A673 (cell line): ENCODE data around the gene CAMKK1. TPM values are rescaled to one million over a fixed set of nuclear protein-coding genes. Genes with fewer than 3 reads are reported as not detected.

Experiments
- BruUV-seq: library from RNA; stranded (reverse); fragments of 400-500 nt; replicated peaks from 2 replicates; lab custom pipeline; 2021; lab: Mats Ljungman, UMichigan
- CTCF ChIA-PET: fragments of 300-600 bp; sonication (Branson Sonifier 250); formaldehyde crosslinking; loops from one replicate; lab custom pipeline; 2022; ENCODE audit warnings: antibody characterized with exemption; lab: Charles Lee
- POLR2A ChIA-PET: fragments of 300-600 bp; sonication (Branson Sonifier 250); formaldehyde crosslinking; loops from one replicate; lab custom pipeline; 2022; ENCODE audit warnings: antibody characterized with exemption; ENCODE audit not compliant: low non-redundant PET; lab: Charles Lee
- DNase-seq: peaks from one replicate; pipeline ENCODE4 v3.0.0-alpha.2; 2015; ENCODE audit warnings: low spot score
- H3K27ac ChIP-seq: fragments of 200-600 bp; sonication (generic); 2 replicates; pipeline ENCODE4 v1.5.1; 2016; ENCODE audit warnings: mixed run types, low read depth, mild to moderate bottlenecking, mixed read lengths, antibody characterized with exemption, low read length; ENCODE audit not compliant: poor library complexity, severe bottlenecking
- H3K27me3 ChIP-seq: fragments of 200-600 bp; sonication (generic); replicated peaks from 2 replicates; pipeline ENCODE4 v1.6.1; 2017; ENCODE audit warnings: mixed run types, low read depth, mild to moderate bottlenecking, mixed read lengths, antibody characterized with exemption, low read length; ENCODE audit not compliant: insufficient read depth, poor library complexity
- H3K36me3 ChIP-seq: fragments of 200-600 bp; sonication (generic); 2 replicates; pipeline ENCODE4 v1.6.1; 2016; ENCODE audit warnings: mixed run types, mild to moderate bottlenecking, mixed read lengths, antibody characterized with exemption, low read length; ENCODE audit not compliant: insufficient read depth, poor library complexity, severe bottlenecking
- H3K4me1 ChIP-seq: fragments of 200-600 bp; sonication (generic); 2 replicates; pipeline ENCODE4 v1.6.1; 2017; ENCODE audit warnings: mixed run types, mild to moderate bottlenecking, mixed read lengths, antibody characterized with exemption, low read length; ENCODE audit not compliant: insufficient read depth, poor library complexity, severe bottlenecking
- H3K4me3 ChIP-seq: fragments of 200-600 bp; sonication (generic); 2 replicates; pipeline ENCODE4 v1.5.1; 2016; ENCODE audit warnings: low read depth, mixed run types, mild to moderate bottlenecking, mixed read lengths, low read length; ENCODE audit not compliant: poor library complexity, severe bottlenecking
- H3K9me3 ChIP-seq: fragments of 200-600 bp; sonication (generic); 2 replicates; pipeline ENCODE4 v1.6.1; 2016; ENCODE audit warnings: mixed run types, low read depth, mild to moderate bottlenecking, mixed read lengths, antibody characterized with exemption, low read length; ENCODE audit not compliant: poor library complexity, severe bottlenecking
- EZH2 ChIP-seq: fragments of 200-600 bp; sonication (generic); IDR thresholded peaks from 2 replicates; pipeline ENCODE4 v1.6.1; 2017; ENCODE audit warnings: borderline replicate concordance, low read depth, mild to moderate bottlenecking, mixed read lengths, antibody characterized with exemption, low read length; ENCODE audit not compliant: poor library complexity, severe bottlenecking
- intact Hi-C: fragments of 100-400 bp; cut with micrococcal nuclease; formaldehyde crosslinking; loops from one replicate; pipeline ENCODE4 v1.10.0; 2022; ENCODE audit not compliant: unreplicated experiment
- total RNA-seq: library from RNA; stranded (reverse); gene quantifications from 2 replicates; pipeline ENCODE4 v1.2.3, GENCODE V29; 2021
- TF ChIP-seq, protein P1 (sequence below): fragments of 300-800, 200-600 bp; sonication (generic); conservative IDR thresholded peaks from 2 replicates; pipeline ENCODE4 v1.5.1; 2017; ENCODE audit warnings: low read depth, mild to moderate bottlenecking, antibody characterized with exemption, low read length, moderate library complexity, mixed read lengths

Gene CAMKK1
- total RNA-seq, 1 experiment from 2014 or later = 6.1 TPM

DNA sequence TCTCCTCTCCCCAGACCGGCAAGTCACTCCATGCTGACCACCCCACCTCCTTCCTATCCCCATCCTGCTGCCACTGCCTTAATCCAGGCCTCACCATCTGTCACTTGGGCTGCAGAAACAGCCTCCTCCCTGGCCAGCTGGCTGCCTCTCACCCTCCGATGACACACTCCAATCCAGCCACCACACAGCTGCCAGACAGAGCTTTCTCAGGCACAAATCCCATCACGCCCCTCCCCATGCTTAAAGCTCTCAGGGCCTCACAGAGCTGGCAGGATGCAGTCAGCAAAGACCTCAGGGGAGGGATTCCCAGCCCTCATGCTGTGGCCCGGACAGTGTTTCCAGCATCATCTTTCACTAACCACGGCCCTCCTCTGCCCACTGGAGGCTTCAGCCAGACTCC is 13.7 kb downstream of the CAMKK1 start:
- Histone ChIP-seq H3K36me3 (no peaks in the 10 kb centered on the region), H3K27me3 (no peaks in the 10 kb centered on the region), H3K27ac (no peak overlapping the region), H3K4me3 (no peak overlapping the region), H3K9me3 (no peaks in the 10 kb centered on the region), H3K4me1 (no peaks in the 10 kb centered on the region)
- no peak for DNase-seq
- POLR2A ChIA-PET = interaction anchor here (0.6 kb wide), 1 partner anchor 12 kb away, joined by 3 read pairs; no protein-coding TSS in a partner anchor
- no TSS peak for BruUV-seq
- intact Hi-C loops = no loop called here
- TF ChIP-seq, protein P1, sequence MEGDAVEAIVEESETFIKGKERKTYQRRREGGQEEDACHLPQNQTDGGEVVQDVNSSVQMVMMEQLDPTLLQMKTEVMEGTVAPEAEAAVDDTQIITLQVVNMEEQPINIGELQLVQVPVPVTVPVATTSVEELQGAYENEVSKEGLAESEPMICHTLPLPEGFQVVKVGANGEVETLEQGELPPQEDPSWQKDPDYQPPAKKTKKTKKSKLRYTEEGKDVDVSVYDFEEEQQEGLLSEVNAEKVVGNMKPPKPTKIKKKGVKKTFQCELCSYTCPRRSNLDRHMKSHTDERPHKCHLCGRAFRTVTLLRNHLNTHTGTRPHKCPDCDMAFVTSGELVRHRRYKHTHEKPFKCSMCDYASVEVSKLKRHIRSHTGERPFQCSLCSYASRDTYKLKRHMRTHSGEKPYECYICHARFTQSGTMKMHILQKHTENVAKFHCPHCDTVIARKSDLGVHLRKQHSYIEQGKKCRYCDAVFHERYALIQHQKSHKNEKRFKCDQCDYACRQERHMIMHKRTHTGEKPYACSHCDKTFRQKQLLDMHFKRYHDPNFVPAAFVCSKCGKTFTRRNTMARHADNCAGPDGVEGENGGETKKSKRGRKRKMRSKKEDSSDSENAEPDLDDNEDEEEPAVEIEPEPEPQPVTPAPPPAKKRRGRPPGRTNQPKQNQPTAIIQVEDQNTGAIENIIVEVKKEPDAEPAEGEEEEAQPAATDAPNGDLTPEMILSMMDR = no peak
- no peak for TF ChIP-seq EZH2
- CTCF ChIA-PET = no interaction called here

DNA sequence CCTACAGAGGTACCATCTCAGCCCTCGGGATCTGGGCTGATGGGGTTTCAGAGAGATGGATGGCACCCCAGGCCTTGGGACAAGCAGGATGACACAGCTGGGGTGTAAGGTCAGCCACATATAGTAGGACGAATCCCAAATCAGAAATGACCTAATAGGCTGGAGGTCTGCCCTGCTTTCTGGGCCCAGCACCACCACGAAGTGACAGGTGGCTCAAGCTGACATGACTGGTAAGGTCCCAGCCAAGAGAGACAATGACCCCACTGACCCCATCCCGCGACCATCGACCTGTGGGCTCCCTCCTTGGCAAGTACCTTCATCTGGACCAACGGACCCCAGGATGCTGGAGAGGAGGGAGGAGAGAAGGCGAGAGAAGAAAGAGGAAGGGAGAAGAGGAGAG is 15.6 kb downstream of the CAMKK1 start:
- H3K9me3 ChIP-seq = no peaks in the 10 kb centered on the region
- TF ChIP-seq, protein P1 = no peak
- no peak for TF ChIP-seq EZH2
- no peaks in the 10 kb centered on the region for H3K4me1 ChIP-seq
- intact Hi-C loops = no loop called here
- POLR2A ChIA-PET = no interaction called here
- H3K4me3 ChIP-seq = no peak overlapping the region
- CTCF ChIA-PET = no interaction called here
- no peaks in the 10 kb centered on the region for H3K36me3 ChIP-seq
- BruUV-seq = no TSS peak
- no peak overlapping the region for H3K27ac ChIP-seq
- DNase-seq = no peak
- H3K27me3 ChIP-seq = no peaks in the 10 kb centered on the region

DNA sequence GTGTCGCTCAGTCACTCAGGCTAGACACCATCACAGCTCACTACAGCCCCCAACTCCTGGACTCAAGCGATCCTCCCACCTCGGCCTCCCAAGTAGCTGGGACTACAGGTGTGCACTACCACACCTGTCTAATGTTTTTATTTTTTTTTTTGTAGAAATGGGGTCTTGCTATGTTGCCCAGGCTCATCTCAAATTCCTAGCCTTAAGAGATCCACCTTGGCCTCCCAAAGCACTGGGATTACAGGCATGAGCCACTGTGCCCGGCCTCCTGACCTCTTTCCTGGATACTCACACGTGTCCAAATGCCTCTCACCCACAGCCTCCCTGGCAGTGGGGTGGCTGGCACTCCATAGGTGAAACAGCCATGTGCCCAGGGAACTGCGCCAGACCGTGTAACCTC is 17.5 kb downstream of the CAMKK1 start:
- intact Hi-C loops = no loop called here
- no peak for DNase-seq
- ChIA-PET POLR2A (no interaction called here), CTCF (no interaction called here)
- Histone ChIP-seq H3K9me3 (no peaks in the 10 kb centered on the region), H3K4me1 (peaks cover 6% of the 10 kb centered on the region), H3K27ac (no peak overlapping the region), H3K4me3 (no peak overlapping the region), H3K27me3 (no peaks in the 10 kb centered on the region), H3K36me3 (no peaks in the 10 kb centered on the region)
- no peak for TF ChIP-seq EZH2
- TF ChIP-seq, protein P1 = no peak
- BruUV-seq = no TSS peak
